Hypothalamus (tissue), 51 donors: ENCODE measurements around the gene RNF113A.
A peak's percentile ranks its signal among the peaks of the same experiment; 100 is the strongest.
"Not testable (repeated sequence)": the region's sequence is repeated elsewhere in the genome, so short reads cannot be mapped to it uniquely, and the experiment has no call there.

Source experiments
- DNase-seq, 51 donors: peaks; one replicate each; lab custom pipeline; 2025; lab: John Stamatoyannopoulos, UW

RNF113A gene

GRCh38 chrX:119871599-119872395 lies at the start of gene RNF113A, which contains the start of gene NDUFA1:
Gene RNF113A, minus strand, starts transcription at chrX:119871733. Its CDS starts 120 bp downstream, at chrX:119871613.
Gene NDUFA1, plus strand, starts transcription at chrX:119871832. Its CDS starts 80 bp downstream, at chrX:119871912.
- DNase-seq, result peak; percentile 10 to 83 (median 64)

GRCh38 chrX:119919835-119920585 lies 48.5 kb upstream of the RNF113A start:
- DNase-seq, result no peak

GRCh38 chrX:119917877-119918276 lies 46.3 kb upstream of the RNF113A start:
- DNase-seq, result no peak

GRCh38 chrX:119916310-119916709 lies 44.8 kb upstream of the RNF113A start:
- no peak for DNase-seq

- DNase-seq, result no peak
Measured at GRCh38 chrX:119900976-119901375, 29.4 kb upstream of the RNF113A start.

GRCh38 chrX:119899125-119899524 lies 27.6 kb upstream of the RNF113A start:
- no peak for DNase-seq

GRCh38 chrX:119895843-119896326 lies 24.4 kb upstream of the RNF113A start, which contains the start of gene AKAP14:
Gene AKAP14, plus strand, starts transcription at chrX:119895893. Its CDS starts 7,331 bp downstream, at chrX:119903224.
- peak in 2 of 51 donors; percentile 0 to 5 for DNase-seq

- not testable (repeated sequence) for DNase-seq
Measured at GRCh38 chrX:119891961-119892692, 20.6 kb upstream of the RNF113A start.

GRCh38 chrX:119890626-119891025 lies 19.1 kb upstream of the RNF113A start:
- not testable (repeated sequence) for DNase-seq

GRCh38 chrX:119887721-119888425 lies 16.3 kb upstream of the RNF113A start:
- DNase-seq, result peak in 29 of 51 donors; percentile 0 to 36 (median 2)

GRCh38 chrX:119885554-119886428 lies 14.3 kb upstream of the RNF113A start:
- no peak for DNase-seq

GRCh38 chrX:119880552-119881437 lies 9.3 kb upstream of the RNF113A start:
- peak in 9 of 51 donors; percentile 0 to 18 (median 1) for DNase-seq

GRCh38 chrX:119880076-119880475 lies 8.5 kb upstream of the RNF113A start:
- no peak for DNase-seq

GRCh38 chrX:119878740-119879139 lies 7.2 kb upstream of the RNF113A start:
- DNase-seq, result no peak

- DNase-seq, result peak in 13 of 51 donors; percentile 0 to 51 (median 32)
Measured at GRCh38 chrX:119871245-119871598, 311 bp downstream of the RNF113A start.

- DNase-seq, result peak in 18 of 51 donors; percentile 0 to 39 (median 5)
Measured at GRCh38 chrX:119870626-119871131, 854 bp downstream of the RNF113A start.

- DNase-seq, result peak in 5 of 51 donors; percentile 0 to 50 (median 2)
Measured at GRCh38 chrX:119853444-119853843, 18.1 kb downstream of the RNF113A start.
